Lower leg skin (tissue), 4 donors: ENCODE data around the gene C3orf18. TPM values are rescaled to one million over a fixed set of nuclear protein-coding genes. Genes with fewer than 3 reads are reported as not detected.

Source experiments
- DNase-seq, 2 donors: peaks; one replicate each; pipeline ENCODE4 v3.0.0-alpha.2; 2019; ENCODE audit warnings: low spot score in 2 of 2
- H3K4me3 ChIP-seq: fragments of 200-600 bp; sonication (generic); 2 replicates; pipeline ENCODE4 v1.5.1; 2017; ENCODE audit warnings: mild to moderate bottlenecking, low read depth; ENCODE audit not compliant: poor library complexity, severe bottlenecking
- CTCF ChIP-seq, 3 donors: fragments of 450-650 bp; IDR thresholded peaks; one replicate each; pipeline ENCODE4 v1.5.1; 2016; ENCODE audit warnings: antibody characterized with exemption in 3 of 3, mild to moderate bottlenecking in 3 of 3, moderate library complexity in 2 of 3
- POLR2A ChIP-seq, 2 donors: fragments of 450-650 bp; IDR thresholded peaks; one replicate each; pipeline ENCODE4 v1.6.1; 2016 to 2017; ENCODE audit warnings: antibody characterized with exemption in 2 of 2, mild to moderate bottlenecking in 1 of 2, moderate library complexity in 1 of 2
- WGBS, 2 donors: methylation state at CpG; one replicate each; pipeline ENCODE4 v1.1.5; 2018; 5-methylcytosine and 5-hydroxymethylcytosine counted together
- intact Hi-C: fragments of 100-400 bp; cut with DNase I; formaldehyde crosslinking; loops from one replicate; pipeline ENCODE4 v1.15.0; 2023; ENCODE audit warnings: low total_unique reads
- total RNA-seq, 4 donors: library from RNA; depleted of rRNA; stranded (reverse); fragments of >200 nt; gene quantifications; one replicate each; pipeline ENCODE4 v1.1.0, GENCODE V29; 2016

The C3orf18 gene
- total RNA-seq, 4 donors from 2014 or later = 0.27 to 3.9 (median 2.0) TPM

- TF ChIP-seq CTCF (IDR thresholded peaks at IDR 0.05) = no peak
- TF ChIP-seq POLR2A (IDR thresholded peaks at IDR 0.05) = no peak
- intact Hi-C loops = no loop called here
- DNase-seq = no peak
- H3K4me3 ChIP-seq = no peak overlapping the region
- WGBS, 2 donors = 72 to 91% methylated on average over 6 to 9 of the region's 9 CpGs
Measured at GRCh38 chr3:50600141-50600753, 32.7 kb upstream of the C3orf18 start.

- DNase-seq = no peak
- TF ChIP-seq POLR2A (IDR thresholded peaks at IDR 0.05) (no peak), CTCF (IDR thresholded peaks at IDR 0.05) (no peak)
- WGBS, 2 donors = 50 to 88% methylated on average over 1 of the region's 1 CpG
Measured at GRCh38 chr3:50599716-50600118, 32.2 kb upstream of the C3orf18 start.

GRCh38 chr3:50599115-50599715 is 31.7 kb upstream of the C3orf18 start:
- intact Hi-C loops = no loop called here

More at GRCh38 chr3:50599716-50600118, 32.2 kb upstream of the C3orf18 start:
- no peak overlapping the region for H3K4me3 ChIP-seq
- intact Hi-C loops = no loop called here

GRCh38 chr3:50594253-50594785 is 26.8 kb upstream of the C3orf18 start:
- 13 to 23% methylated on average over 2 of the region's 2 CpGs for WGBS, 2 donors
- no peak overlapping the region for H3K4me3 ChIP-seq
- no peak for TF ChIP-seq POLR2A (IDR thresholded peaks at IDR 0.05)
- no peak for TF ChIP-seq CTCF (IDR thresholded peaks at IDR 0.05)
- DNase-seq = no peak
- intact Hi-C loops = no loop called here

More at GRCh38 chr3:50599115-50599715, 31.7 kb upstream of the C3orf18 start:
- 89 to 92% methylated on average over 6 of the region's 6 CpGs for WGBS, 2 donors
- TF ChIP-seq POLR2A (IDR thresholded peaks at IDR 0.05) = no peak
- TF ChIP-seq CTCF (IDR thresholded peaks at IDR 0.05) = no peak
- no peak overlapping the region for H3K4me3 ChIP-seq
- no peak for DNase-seq

- 19 to 24% methylated on average over 5 of the region's 5 CpGs for WGBS, 2 donors
- no peak for DNase-seq
- H3K4me3 ChIP-seq = no peak overlapping the region
- intact Hi-C loops = no loop called here
- TF ChIP-seq CTCF (IDR thresholded peaks at IDR 0.05) (no peak), POLR2A (IDR thresholded peaks at IDR 0.05) (no peak)
Measured at GRCh38 chr3:50592568-50592967, 25.0 kb upstream of the C3orf18 start.
